ENCODE measurements around the gene OR6C65. TPM values are rescaled to one million over a fixed set of nuclear protein-coding genes. Genes with fewer than 3 reads are reported as not detected.

The OR6C65 gene
- total RNA-seq, 1 experiment from 2014 or later = not detected

- DNase-seq (ENCODE audit: low read depth) = no peak
These were observed 46.0 kb downstream of the OR6C65 start for GRCh38 chr12:55446326-55446725.

- no peak for DNase-seq (ENCODE audit: low read depth)
These were observed 48.5 kb downstream of the OR6C65 start for GRCh38 chr12:55448825-55449224.

Other genes starting within 250 kb of the OR6C65 start
- not detected in 2 replicates for gene OR10A7, start 179.5 kb upstream of the OR6C65 start, total RNA-seq (2014; rRNA removed; shearing (Covaris generic))
- not detected in 2 replicates for gene OR6C74, start 155.9 kb upstream of the OR6C65 start, total RNA-seq (2014; rRNA removed; shearing (Covaris generic))
- not detected in 2 replicates for gene OR6C6, start 104.0 kb upstream of the OR6C65 start, total RNA-seq (2014; rRNA removed; shearing (Covaris generic))
- gene OR6C1, start 86.2 kb upstream of the OR6C65 start, total RNA-seq (2014; rRNA removed; shearing (Covaris generic)) = not detected in 2 replicates
- not detected in 2 replicates for gene OR6C3, start 69.8 kb upstream of the OR6C65 start, total RNA-seq (2014; rRNA removed; shearing (Covaris generic))
- gene OR6C75, start 37.6 kb upstream of the OR6C65 start, total RNA-seq (2014; rRNA removed; shearing (Covaris generic)) = not detected in 2 replicates
- not detected in 2 replicates for gene OR6C76, start 25.7 kb downstream of the OR6C65 start, total RNA-seq (2014; rRNA removed; shearing (Covaris generic))
- not detected in 2 replicates for gene OR6C2, start 43.5 kb downstream of the OR6C65 start, total RNA-seq (2014; rRNA removed; shearing (Covaris generic))
- not detected in 2 replicates for gene OR6C70, start 69.6 kb downstream of the OR6C65 start, total RNA-seq (2014; rRNA removed; shearing (Covaris generic))
- gene OR6C68, start 91.8 kb downstream of the OR6C65 start, total RNA-seq (2014; rRNA removed; shearing (Covaris generic)) = not detected in 2 replicates
- not detected in 2 replicates for gene OR6C4, start 149.1 kb downstream of the OR6C65 start, total RNA-seq (2014; rRNA removed; shearing (Covaris generic))
- gene OR2AP1, start 171.9 kb downstream of the OR6C65 start, total RNA-seq (2014; rRNA removed; shearing (Covaris generic)) = not detected in 2 replicates
- gene OR10P1, start 236.4 kb downstream of the OR6C65 start, total RNA-seq (2014; rRNA removed; shearing (Covaris generic)) = not detected in 2 replicates

Data from RPMI7951 (cell line).